ENCODE measurements around the gene WFIKKN2.
"Not testable (repeated sequence)": the region's sequence is repeated elsewhere in the genome, so short reads cannot be mapped to it uniquely, and the experiment has no call there.

WFIKKN2 gene

GRCh38 chr17:50875074-50875473 is 39.7 kb downstream of the WFIKKN2 start:
- Histone ChIP-seq H3K18ac (ENCODE audit: low read length) (no peak overlapping the region), H2AK5ac (ENCODE audit: low read length) (no peak overlapping the region)

GRCh38 chr17:50877042-50877441 is 41.7 kb downstream of the WFIKKN2 start:
- not testable (repeated sequence) for H3K36me3 ChIP-seq (ENCODE audit: control insufficient read depth in 1 of 2, insufficient read depth in 2 of 2, low read length in 2 of 2); H4K8ac ChIP-seq (ENCODE audit: low read depth, low read length); H3K79me2 ChIP-seq (ENCODE audit: control insufficient read depth, insufficient read depth, low read length, poor library complexity); H3K4me1 ChIP-seq (ENCODE audit: control insufficient read depth in 1 of 2, insufficient read depth in 2 of 2, low read length in 2 of 2); H3K9me3 ChIP-seq (ENCODE audit: insufficient read depth, low read depth, low read length); H4K12ac ChIP-seq (ENCODE audit: low read depth, low read length); H4K91ac ChIP-seq (ENCODE audit: low read depth, low read length); H2AFZ ChIP-seq (ENCODE audit: insufficient read depth, low read length, poor library complexity); H3K4me3 ChIP-seq (ENCODE audit: low read depth, low read length); H2BK120ac ChIP-seq (ENCODE audit: insufficient read depth, low read length, poor library complexity); H3K27me3 ChIP-seq (ENCODE audit: insufficient read depth, low read length); H2BK5ac ChIP-seq (ENCODE audit: low read depth, low read length, poor library complexity); H3K14ac ChIP-seq (ENCODE audit: low read length); H3K23ac ChIP-seq (ENCODE audit: low read length); DNase-seq; H2AK5ac ChIP-seq (ENCODE audit: low read length); H3K4me2 ChIP-seq (ENCODE audit: low read length); H2BK12ac ChIP-seq (ENCODE audit: low read length); H3K9ac ChIP-seq (ENCODE audit: low read length); H3K4ac ChIP-seq (ENCODE audit: low read depth, low read length); H3K27ac ChIP-seq (ENCODE audit: low read depth, low read length); H3K18ac ChIP-seq (ENCODE audit: low read length); H3K79me1 ChIP-seq (ENCODE audit: low read length)
- WGBS (ENCODE audit: extremely low coverage, insufficient coverage, insufficient read length), result no CpG with 5 or more reads among the region's 9 CpGs

More at GRCh38 chr17:50875074-50875473, 39.7 kb downstream of the WFIKKN2 start:
- H3K23ac ChIP-seq (ENCODE audit: low read length), result no peak overlapping the region
- H3K4me2 ChIP-seq (ENCODE audit: low read length), result no peak overlapping the region
- no peak overlapping the region for H3K14ac ChIP-seq (ENCODE audit: low read length)
- H2AFZ ChIP-seq (ENCODE audit: insufficient read depth, low read length, poor library complexity), result no peak overlapping the region
- no peak overlapping the region for H3K9ac ChIP-seq (ENCODE audit: low read length)
- no peak overlapping the region for H4K8ac ChIP-seq (ENCODE audit: low read depth, low read length)
- no peak for DNase-seq
- H3K79me2 ChIP-seq (ENCODE audit: control insufficient read depth, insufficient read depth, low read length, poor library complexity), result no peaks in the 10 kb centered on the region
- WGBS (ENCODE audit: extremely low coverage, insufficient coverage, insufficient read length), result no CpG with 5 or more reads among the region's 2 CpGs
- no peak overlapping the region for H3K27ac ChIP-seq (ENCODE audit: low read depth, low read length)
- no peaks in the 10 kb centered on the region for H3K36me3 ChIP-seq (ENCODE audit: control insufficient read depth in 1 of 2, insufficient read depth in 2 of 2, low read length in 2 of 2)
- no peak overlapping the region for H2BK120ac ChIP-seq (ENCODE audit: insufficient read depth, low read length, poor library complexity)
- no peak overlapping the region for H3K4ac ChIP-seq (ENCODE audit: low read depth, low read length)
- no peaks in the 10 kb centered on the region for H3K4me1 ChIP-seq (ENCODE audit: control insufficient read depth in 1 of 2, insufficient read depth in 2 of 2, low read length in 2 of 2)
- H2BK5ac ChIP-seq (ENCODE audit: low read depth, low read length, poor library complexity), result no peak overlapping the region
- H2BK12ac ChIP-seq (ENCODE audit: low read length), result no peak overlapping the region
- H4K12ac ChIP-seq (ENCODE audit: low read depth, low read length), result no peak overlapping the region
- H3K4me3 ChIP-seq (ENCODE audit: low read depth, low read length), result no peak overlapping the region
- H4K91ac ChIP-seq (ENCODE audit: low read depth, low read length), result no peak overlapping the region
- H3K9me3 ChIP-seq (ENCODE audit: insufficient read depth, low read depth, low read length), result no peaks in the 10 kb centered on the region
- no peaks in the 10 kb centered on the region for H3K27me3 ChIP-seq (ENCODE audit: insufficient read depth, low read length)
- H3K79me1 ChIP-seq (ENCODE audit: low read length), result no peaks in the 10 kb centered on the region

- H2AFZ ChIP-seq (ENCODE audit: insufficient read depth, low read length, poor library complexity), result no peak overlapping the region
- H3K4me2 ChIP-seq (ENCODE audit: low read length), result no peak overlapping the region
- no peak overlapping the region for H3K23ac ChIP-seq (ENCODE audit: low read length)
- no peaks in the 10 kb centered on the region for H3K79me2 ChIP-seq (ENCODE audit: control insufficient read depth, insufficient read depth, low read length, poor library complexity)
- H3K4me1 ChIP-seq (ENCODE audit: control insufficient read depth in 1 of 2, insufficient read depth in 2 of 2, low read length in 2 of 2), result peaks cover 0 to under 1% of the 10 kb centered on the region in 2 experiments
- H3K14ac ChIP-seq (ENCODE audit: low read length), result no peak overlapping the region
- H4K12ac ChIP-seq (ENCODE audit: low read depth, low read length), result no peak overlapping the region
- no peaks in the 10 kb centered on the region for H3K27me3 ChIP-seq (ENCODE audit: insufficient read depth, low read length)
- no peak for DNase-seq
- H2BK12ac ChIP-seq (ENCODE audit: low read length), result no peak overlapping the region
- H3K9ac ChIP-seq (ENCODE audit: low read length), result no peak overlapping the region
- no peak overlapping the region for H3K27ac ChIP-seq (ENCODE audit: low read depth, low read length)
- no peak overlapping the region for H4K91ac ChIP-seq (ENCODE audit: low read depth, low read length)
- no peaks in the 10 kb centered on the region for H3K79me1 ChIP-seq (ENCODE audit: low read length)
- H3K36me3 ChIP-seq (ENCODE audit: control insufficient read depth in 1 of 2, insufficient read depth in 2 of 2, low read length in 2 of 2), result no peaks in the 10 kb centered on the region
- no peaks in the 10 kb centered on the region for H3K9me3 ChIP-seq (ENCODE audit: insufficient read depth, low read depth, low read length)
- H2BK5ac ChIP-seq (ENCODE audit: low read depth, low read length, poor library complexity), result no peak overlapping the region
- WGBS (ENCODE audit: extremely low coverage, insufficient coverage, insufficient read length), result no CpG with 5 or more reads among the region's 1 CpG
- no peak overlapping the region for H3K4ac ChIP-seq (ENCODE audit: low read depth, low read length)
- H3K18ac ChIP-seq (ENCODE audit: low read length), result no peak overlapping the region
- no peak overlapping the region for H2BK120ac ChIP-seq (ENCODE audit: insufficient read depth, low read length, poor library complexity)
- H3K4me3 ChIP-seq (ENCODE audit: low read depth, low read length), result no peak overlapping the region
- H4K8ac ChIP-seq (ENCODE audit: low read depth, low read length), result no peak overlapping the region
- no peak overlapping the region for H2AK5ac ChIP-seq (ENCODE audit: low read length)
Measured at GRCh38 chr17:50877838-50878237, 42.5 kb downstream of the WFIKKN2 start.

GRCh38 chr17:50879086-50879485 is 43.7 kb downstream of the WFIKKN2 start:
- H3K79me1 ChIP-seq (ENCODE audit: low read length), result no peaks in the 10 kb centered on the region
- DNase-seq, result no peak
- H3K4me2 ChIP-seq (ENCODE audit: low read length), result no peak overlapping the region
- no peak overlapping the region for H4K12ac ChIP-seq (ENCODE audit: low read depth, low read length)
- H3K36me3 ChIP-seq (ENCODE audit: control insufficient read depth in 1 of 2, insufficient read depth in 2 of 2, low read length in 2 of 2), result no peaks in the 10 kb centered on the region
- H2AFZ ChIP-seq (ENCODE audit: insufficient read depth, low read length, poor library complexity), result no peak overlapping the region
- H2BK5ac ChIP-seq (ENCODE audit: low read depth, low read length, poor library complexity), result no peak overlapping the region
- H3K27ac ChIP-seq (ENCODE audit: low read depth, low read length), result no peak overlapping the region
- H2BK120ac ChIP-seq (ENCODE audit: insufficient read depth, low read length, poor library complexity), result no peak overlapping the region
- no peak overlapping the region for H3K4ac ChIP-seq (ENCODE audit: low read depth, low read length)
- no peak overlapping the region for H3K4me3 ChIP-seq (ENCODE audit: low read depth, low read length)
- H3K23ac ChIP-seq (ENCODE audit: low read length), result no peak overlapping the region
- H2BK12ac ChIP-seq (ENCODE audit: low read length), result no peak overlapping the region
- no peaks in the 10 kb centered on the region for H3K27me3 ChIP-seq (ENCODE audit: insufficient read depth, low read length)
- no peak overlapping the region for H3K14ac ChIP-seq (ENCODE audit: low read length)
- no peak overlapping the region for H3K9ac ChIP-seq (ENCODE audit: low read length)
- no peak overlapping the region for H4K91ac ChIP-seq (ENCODE audit: low read depth, low read length)
- peaks cover 5 to 7% of the 10 kb centered on the region in 2 experiments for H3K4me1 ChIP-seq (ENCODE audit: control insufficient read depth in 1 of 2, insufficient read depth in 2 of 2, low read length in 2 of 2)
- no peak overlapping the region for H3K18ac ChIP-seq (ENCODE audit: low read length)
- no peaks in the 10 kb centered on the region for H3K9me3 ChIP-seq (ENCODE audit: insufficient read depth, low read depth, low read length)
- WGBS (ENCODE audit: extremely low coverage, insufficient coverage, insufficient read length), result no CpG with 5 or more reads among the region's 5 CpGs
- H4K8ac ChIP-seq (ENCODE audit: low read depth, low read length), result no peak overlapping the region
- no peak overlapping the region for H2AK5ac ChIP-seq (ENCODE audit: low read length)
- no peaks in the 10 kb centered on the region for H3K79me2 ChIP-seq (ENCODE audit: control insufficient read depth, insufficient read depth, low read length, poor library complexity)

All from trophoblast cell (in vitro differentiated cells and primary cell).